Muscle layer of colon (tissue), 2 donors: Measurements from ENCODE around the gene MGAT5B.
"Not testable (repeated sequence)": the region's sequence is repeated elsewhere in the genome, so short reads cannot be mapped to it uniquely, and the experiment has no call there.

ENCODE experiments used
- H3K27ac ChIP-seq: one replicate; pipeline ENCODE4 v1.7.0; 2013; ENCODE audit warnings: low read depth, mild to moderate bottlenecking, low read length, moderate library complexity
- H3K27me3 ChIP-seq, 2 donors: one replicate each; pipeline ENCODE4 v1.7.0; 2013; ENCODE audit warnings: low read length in 2 of 2, mild to moderate bottlenecking in 2 of 2; ENCODE audit not compliant: insufficient read depth in 2 of 2, control insufficient read depth in 1 of 2
- H3K36me3 ChIP-seq: one replicate; pipeline ENCODE4 v1.7.0; 2013; ENCODE audit warnings: mild to moderate bottlenecking, low read length; ENCODE audit not compliant: insufficient read depth
- H3K4me1 ChIP-seq: one replicate; pipeline ENCODE4 v1.7.0; 2013; ENCODE audit warnings: mild to moderate bottlenecking, low read length; ENCODE audit not compliant: insufficient read depth
- H3K4me3 ChIP-seq, 2 donors: one replicate each; pipeline ENCODE4 v1.7.0; 2013; ENCODE audit warnings: low read length in 2 of 2, low read depth in 1 of 2, mild to moderate bottlenecking in 1 of 2, moderate library complexity in 1 of 2
- H3K9ac ChIP-seq: one replicate; pipeline ENCODE4 v1.7.0; 2013; ENCODE audit warnings: low read length
- H3K9me3 ChIP-seq: one replicate; pipeline ENCODE4 v1.7.0; 2013; ENCODE audit warnings: mild to moderate bottlenecking, low read length
- donor health status: abdominal sarcoma.
- donor health status: Adenocarcinoma of cecum.

MGAT5B gene

GRCh38 chr17:76834870-76835269, 33.3 kb upstream of the MGAT5B start:
- Histone ChIP-seq H3K4me1 (no peaks in the 10 kb centered on the region), H3K27ac (no peak overlapping the region), H3K36me3 (no peaks in the 10 kb centered on the region), H3K4me3 (no peak overlapping the region), H3K9me3 (no peaks in the 10 kb centered on the region), H3K27me3 (peaks cover 0 to 9% of the 10 kb centered on the region in 2 donors), H3K9ac (no peak overlapping the region)

DNA sequence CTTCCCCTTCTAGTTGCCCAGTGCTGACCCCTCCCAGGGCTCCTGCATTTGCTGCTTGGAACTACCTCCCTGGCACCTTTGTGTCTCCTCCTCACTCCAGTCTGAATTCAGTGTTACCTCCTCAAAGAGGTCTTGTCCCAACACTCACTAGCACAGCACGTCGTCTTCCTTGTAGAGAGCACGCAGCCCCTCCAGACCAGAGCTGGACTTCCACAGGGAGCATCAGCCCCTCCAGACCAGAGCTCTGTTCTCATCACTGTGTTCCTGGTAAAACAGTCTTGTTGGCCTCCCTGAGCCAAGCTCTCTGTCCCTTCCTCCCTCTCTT, 27.8 kb upstream of the MGAT5B start:
- Histone ChIP-seq H3K36me3 (no peaks in the 10 kb centered on the region), H3K9ac (no peak overlapping the region), H3K9me3 (no peaks in the 10 kb centered on the region), H3K4me1 (no peaks in the 10 kb centered on the region), H3K4me3 (no peak overlapping the region), H3K27me3 (peaks cover 14 to 32% of the 10 kb centered on the region in 2 donors), H3K27ac (no peak overlapping the region)

GRCh38 chr17:76840884-76841775, 27.1 kb upstream of the MGAT5B start:
- Histone ChIP-seq H3K9me3 (no peaks in the 10 kb centered on the region), H3K27me3 (peaks cover 14 to 32% of the 10 kb centered on the region in 2 donors), H3K36me3 (no peaks in the 10 kb centered on the region), H3K4me1 (no peaks in the 10 kb centered on the region), H3K4me3 (no peak overlapping the region), H3K27ac (no peak overlapping the region), H3K9ac (no peak overlapping the region)

DNA sequence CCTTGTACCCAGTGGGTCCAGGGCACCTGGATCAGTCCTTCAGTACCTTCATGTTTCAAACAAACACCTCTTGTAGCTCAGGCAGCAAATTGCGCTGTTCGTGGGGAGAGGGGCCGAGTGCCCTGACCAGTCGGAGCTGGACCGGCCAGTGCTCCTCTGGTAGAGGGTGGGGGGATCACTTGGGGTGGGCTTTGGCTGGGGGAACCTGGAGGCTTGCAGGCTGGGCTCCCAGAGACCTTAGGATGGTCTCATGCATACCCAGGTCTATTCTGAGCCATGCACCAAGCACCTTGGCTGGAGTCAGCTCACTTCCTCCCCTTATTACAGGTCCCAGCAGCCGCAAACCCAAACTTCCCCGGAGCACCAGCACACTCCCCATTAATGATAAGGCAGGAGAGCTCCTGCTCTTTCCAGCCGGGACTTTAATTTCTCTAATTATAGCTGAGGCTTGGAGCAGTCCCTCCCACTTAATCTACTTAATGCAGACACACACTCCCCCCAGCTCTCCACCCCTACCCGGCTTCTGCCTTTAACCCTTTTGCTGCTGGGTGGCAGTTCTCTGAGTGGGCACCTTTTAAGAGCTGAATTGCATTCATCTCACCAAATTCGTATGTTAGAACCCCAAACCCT, 26.3 kb upstream of the MGAT5B start:
- no peaks in the 10 kb centered on the region for H3K36me3 ChIP-seq
- no peaks in the 10 kb centered on the region for H3K9me3 ChIP-seq
- peaks cover 14 to 32% of the 10 kb centered on the region in 2 donors for H3K27me3 ChIP-seq
- H3K9ac ChIP-seq, result no peak overlapping the region
- H3K4me3 ChIP-seq, result no peak overlapping the region
- no peak overlapping the region for H3K27ac ChIP-seq
- H3K4me1 ChIP-seq, result no peaks in the 10 kb centered on the region

GRCh38 chr17:76843068-76843467, 25.1 kb upstream of the MGAT5B start:
- H3K9ac ChIP-seq, H3K4me1 ChIP-seq, H3K36me3 ChIP-seq, H3K4me3 ChIP-seq, H3K27ac ChIP-seq, H3K9me3 ChIP-seq: not testable (repeated sequence)
- peaks cover 14 to 32% of the 10 kb centered on the region in 2 donors for H3K27me3 ChIP-seq

DNA sequence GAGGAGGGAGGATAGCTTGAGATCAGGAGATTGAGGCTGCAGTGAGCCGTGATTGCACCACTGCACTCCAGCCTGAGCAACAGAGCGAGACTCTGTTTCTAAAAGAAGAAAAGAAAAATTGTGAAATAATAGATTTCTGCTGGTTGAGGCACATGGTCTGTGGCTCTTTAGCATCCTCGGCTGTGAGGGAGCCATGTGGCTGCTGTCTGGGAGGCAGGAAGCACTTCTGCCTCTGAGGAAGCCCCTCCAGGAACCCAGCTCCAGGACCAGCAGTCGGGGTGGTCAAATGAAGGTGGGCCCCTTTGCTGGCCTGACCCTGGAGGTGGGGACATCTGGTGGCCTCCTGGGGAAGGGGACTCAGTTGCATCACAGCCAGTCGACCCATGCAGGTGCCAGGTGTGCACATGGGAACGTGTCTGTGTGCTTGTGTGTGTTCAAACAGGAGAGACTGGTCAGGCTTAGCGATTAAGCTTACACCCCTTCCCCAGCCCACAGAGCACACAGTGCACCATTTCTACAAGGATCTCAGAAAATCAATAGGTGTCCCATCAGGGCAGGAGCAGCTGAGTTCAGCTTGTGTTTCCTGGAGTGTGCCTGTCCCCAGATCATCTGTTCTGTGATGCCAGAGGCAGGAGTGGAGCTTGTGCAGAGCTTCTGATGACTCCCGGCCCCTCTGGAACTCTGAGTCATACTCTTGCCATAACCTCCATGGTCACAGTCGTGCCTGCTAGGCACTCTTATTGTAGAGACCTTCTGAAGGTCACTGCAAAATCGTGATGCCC, 24.3 kb upstream of the MGAT5B start:
- no peak overlapping the region for H3K4me3 ChIP-seq
- no peak overlapping the region for H3K27ac ChIP-seq
- no peaks in the 10 kb centered on the region for H3K4me1 ChIP-seq
- H3K9me3 ChIP-seq, result no peaks in the 10 kb centered on the region
- H3K9ac ChIP-seq, result no peak overlapping the region
- peaks cover 14 to 32% of the 10 kb centered on the region in 2 donors for H3K27me3 ChIP-seq
- H3K36me3 ChIP-seq, result no peaks in the 10 kb centered on the region

DNA sequence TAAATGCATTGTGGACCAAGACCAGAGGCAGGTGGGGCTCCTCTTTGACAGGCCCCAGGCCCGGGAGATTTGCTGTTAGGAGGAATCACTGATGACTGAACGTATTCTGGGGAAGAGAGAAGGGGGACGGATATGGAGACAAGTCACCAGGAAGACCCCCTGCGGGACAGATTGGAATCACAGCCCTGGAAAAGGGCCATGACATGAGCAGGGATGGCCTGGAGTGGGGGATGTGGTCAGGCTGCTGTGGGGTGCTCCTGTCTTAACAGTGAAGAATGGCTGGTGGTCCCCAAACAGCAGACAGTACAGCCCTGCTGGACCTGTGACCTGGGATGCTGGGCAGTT, 23.7 kb upstream of the MGAT5B start:
- no peaks in the 10 kb centered on the region for H3K9me3 ChIP-seq
- no peaks in the 10 kb centered on the region for H3K36me3 ChIP-seq
- H3K9ac ChIP-seq, result no peak overlapping the region
- no peak overlapping the region for H3K4me3 ChIP-seq
- no peaks in the 10 kb centered on the region for H3K4me1 ChIP-seq
- no peak overlapping the region for H3K27ac ChIP-seq
- H3K27me3 ChIP-seq, result peaks cover 14 to 32% of the 10 kb centered on the region in 2 donors

DNA sequence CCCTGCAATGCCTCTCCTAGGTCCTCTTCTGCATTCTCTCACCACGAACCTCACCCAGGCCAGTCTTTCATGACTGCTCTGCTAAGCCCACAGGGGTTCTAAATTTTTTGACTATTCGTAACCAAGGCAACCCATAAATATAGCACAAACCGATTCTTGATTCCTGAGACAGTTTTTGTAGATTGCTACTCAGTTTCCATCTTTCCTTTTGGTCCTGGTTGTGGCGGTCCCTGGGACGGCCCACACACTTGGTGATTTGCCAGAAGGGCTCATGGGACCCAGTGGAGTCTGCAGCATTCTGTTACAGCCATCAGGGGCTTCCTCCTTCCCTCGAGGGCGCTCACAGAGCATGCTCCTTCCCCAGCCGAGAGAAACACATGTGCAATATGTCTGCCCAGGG, 23.4 kb upstream of the MGAT5B start:
- no peak overlapping the region for H3K27ac ChIP-seq
- H3K9ac ChIP-seq, result no peak overlapping the region
- H3K4me3 ChIP-seq, result no peak overlapping the region
- no peaks in the 10 kb centered on the region for H3K9me3 ChIP-seq
- no peaks in the 10 kb centered on the region for H3K36me3 ChIP-seq
- H3K4me1 ChIP-seq, result no peaks in the 10 kb centered on the region
- H3K27me3 ChIP-seq, result peaks cover 14 to 32% of the 10 kb centered on the region in 2 donors

- Histone ChIP-seq H3K4me3 (no peak overlapping the region), H3K4me1 (no peaks in the 10 kb centered on the region), H3K36me3 (no peaks in the 10 kb centered on the region), H3K27ac (no peak overlapping the region), H3K27me3 (peaks cover 13 to 31% of the 10 kb centered on the region in 2 donors), H3K9me3 (no peaks in the 10 kb centered on the region), H3K9ac (no peak overlapping the region)
Observed at GRCh38 chr17:76845541-76846017, 22.6 kb upstream of the MGAT5B start.

- H3K27me3 ChIP-seq, result peaks cover 0 to 16% of the 10 kb centered on the region in 2 donors
- H3K9me3 ChIP-seq, result no peaks in the 10 kb centered on the region
- H3K4me3 ChIP-seq, result no peak overlapping the region
- no peaks in the 10 kb centered on the region for H3K4me1 ChIP-seq
- H3K9ac ChIP-seq, result no peak overlapping the region
- H3K36me3 ChIP-seq, result no peaks in the 10 kb centered on the region
- H3K27ac ChIP-seq, result no peak overlapping the region
Observed at GRCh38 chr17:76847031-76847430, 21.2 kb upstream of the MGAT5B start.

- Histone ChIP-seq H3K4me3 (no peak overlapping the region), H3K27ac (no peak overlapping the region), H3K9ac (no peak overlapping the region), H3K9me3 (no peaks in the 10 kb centered on the region), H3K4me1 (no peaks in the 10 kb centered on the region), H3K36me3 (no peaks in the 10 kb centered on the region), H3K27me3 (peaks cover 0 to 7% of the 10 kb centered on the region in 2 donors)
Observed at GRCh38 chr17:76848670-76849069, 19.5 kb upstream of the MGAT5B start.
